ENCODE measurements around the gene MANSC4. TPM values are rescaled to one million over a fixed set of nuclear protein-coding genes. Genes with fewer than 3 reads are reported as not detected.
"Not testable (repeated sequence)": the region's sequence is repeated elsewhere in the genome, so short reads cannot be mapped to it uniquely, and the experiment has no call there.

The MANSC4 gene
- total RNA-seq, 1 donor from 2014 or later = not detected

DNA sequence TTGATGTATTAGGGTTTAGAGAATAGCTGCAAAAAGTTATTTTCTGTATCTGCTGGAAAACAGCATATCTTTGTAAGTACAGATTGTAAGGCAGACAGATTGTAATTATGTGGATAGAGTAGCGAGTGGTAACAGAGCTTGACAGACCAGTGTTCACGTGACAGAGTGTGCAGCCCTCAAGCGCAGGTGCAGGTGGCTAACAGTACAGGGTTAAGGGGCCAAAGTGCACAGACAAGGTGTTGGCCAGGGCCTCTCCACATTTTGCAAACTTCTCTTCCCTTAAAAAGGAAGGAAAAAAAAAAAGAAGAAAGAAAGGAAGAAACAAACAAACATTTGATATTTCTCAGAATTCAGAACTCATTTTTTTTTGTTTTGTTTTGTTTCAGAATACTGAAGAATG lies 25.2 kb downstream of the MANSC4 start:
- no peak for DNase-seq (ENCODE audit: low read depth, low spot score)

DNA sequence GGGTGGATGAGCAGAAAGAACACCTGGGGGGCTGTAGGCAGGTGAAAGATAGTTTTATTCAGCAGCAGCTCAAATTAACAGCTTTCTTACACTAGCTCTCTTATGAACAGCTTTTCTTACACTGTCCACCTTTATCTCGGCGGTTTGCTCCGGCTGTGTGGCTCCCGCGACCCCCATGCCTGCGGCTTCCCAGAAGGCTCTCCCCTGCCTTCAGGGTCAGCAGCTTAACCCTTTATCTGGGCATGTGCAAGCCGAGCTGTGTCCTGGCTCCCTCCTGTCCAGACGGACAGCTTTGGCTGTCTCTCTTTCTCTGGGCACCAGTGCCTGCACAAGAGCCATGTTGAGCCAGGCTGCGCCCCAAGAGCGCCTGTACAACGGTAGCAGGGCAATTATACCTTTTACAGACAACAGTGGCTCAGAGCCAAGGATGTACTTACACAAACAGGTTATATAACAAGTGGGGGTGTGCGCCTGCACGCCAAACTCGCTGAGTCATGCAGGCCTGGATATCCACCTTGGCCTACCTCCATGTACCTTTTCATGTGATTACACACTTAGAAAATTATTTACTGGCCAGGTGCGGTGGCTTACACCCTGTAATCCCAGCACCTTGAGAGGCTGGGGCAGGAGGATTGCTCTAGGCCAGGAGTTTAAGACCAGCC lies 28.5 kb downstream of the MANSC4 start:
- DNase-seq (ENCODE audit: low read depth, low spot score) = no peak

DNA sequence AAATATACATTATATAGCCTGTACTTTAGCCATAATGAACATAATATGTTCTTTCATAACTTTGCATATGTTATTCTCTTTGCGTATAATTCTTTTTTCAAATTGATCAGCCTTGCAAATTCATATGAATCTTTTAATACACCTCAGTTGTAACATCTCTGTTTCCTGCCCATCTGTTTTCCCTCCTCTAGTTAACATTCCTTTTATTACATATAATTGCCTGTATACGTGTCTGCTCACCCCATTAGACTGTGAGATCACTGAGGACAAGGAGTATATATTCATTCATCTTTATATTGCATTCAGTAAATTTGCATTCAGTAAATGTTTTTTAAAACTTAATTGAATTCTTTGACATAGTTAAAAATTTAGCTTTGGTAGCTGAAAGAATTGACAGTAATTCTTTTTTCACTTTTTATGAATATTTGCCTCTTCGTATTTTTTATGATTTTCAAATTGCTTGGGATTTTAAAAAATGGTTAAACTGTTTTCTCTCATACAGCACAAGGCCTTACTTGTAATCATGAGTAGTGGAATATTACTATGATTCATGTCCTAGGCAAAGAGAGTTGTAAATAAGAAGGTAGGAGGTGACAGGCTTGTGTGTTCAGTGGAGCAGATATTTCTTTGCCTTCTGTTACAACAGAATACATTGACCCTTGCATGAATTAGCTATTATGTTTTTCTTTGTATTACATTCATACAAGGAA lies 32.8 kb downstream of the MANSC4 start:
- no peak for DNase-seq (ENCODE audit: low read depth, low spot score)

DNA sequence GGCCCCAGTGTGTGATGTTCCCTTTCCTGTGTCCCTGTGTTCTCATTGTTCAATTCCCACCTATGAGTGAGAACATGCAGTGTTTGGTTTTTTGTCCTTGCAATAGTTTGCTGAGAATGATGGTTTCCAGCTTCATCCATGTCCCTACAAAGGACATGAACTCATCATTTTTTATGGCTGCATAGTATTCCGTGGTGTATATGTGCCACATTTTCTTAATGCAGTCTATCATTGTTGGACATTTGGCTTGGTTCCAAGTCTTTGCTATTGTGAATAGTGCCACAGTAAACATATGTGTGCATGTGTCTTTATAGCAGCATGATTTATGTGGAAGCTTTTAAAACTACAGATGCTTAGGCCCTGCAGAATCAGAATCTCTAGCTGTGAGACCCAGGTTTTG lies 34.3 kb downstream of the MANSC4 start:
- DNase-seq (ENCODE audit: low read depth, low spot score) = not testable (repeated sequence)

DNA sequence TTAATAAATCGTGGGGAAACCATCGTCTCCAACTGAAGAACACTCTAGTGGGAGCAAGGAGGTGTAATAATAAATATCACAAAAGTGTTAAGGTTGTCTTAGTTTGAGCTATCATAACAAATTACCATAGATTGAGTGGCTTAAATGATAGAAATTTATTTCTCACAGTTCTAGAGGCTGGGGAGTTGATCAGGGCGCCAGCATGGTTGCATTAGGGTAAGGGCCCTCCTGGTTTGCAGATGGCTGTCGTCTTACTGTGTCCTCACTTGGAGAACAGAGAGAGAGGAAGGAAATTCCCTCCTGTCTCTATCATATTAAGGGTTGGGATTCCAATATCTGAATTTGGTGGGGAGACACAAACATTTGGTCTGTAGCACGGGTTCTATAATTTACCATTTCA lies 36.4 kb downstream of the MANSC4 start:
- no peak for DNase-seq (ENCODE audit: low read depth, low spot score)

DNA sequence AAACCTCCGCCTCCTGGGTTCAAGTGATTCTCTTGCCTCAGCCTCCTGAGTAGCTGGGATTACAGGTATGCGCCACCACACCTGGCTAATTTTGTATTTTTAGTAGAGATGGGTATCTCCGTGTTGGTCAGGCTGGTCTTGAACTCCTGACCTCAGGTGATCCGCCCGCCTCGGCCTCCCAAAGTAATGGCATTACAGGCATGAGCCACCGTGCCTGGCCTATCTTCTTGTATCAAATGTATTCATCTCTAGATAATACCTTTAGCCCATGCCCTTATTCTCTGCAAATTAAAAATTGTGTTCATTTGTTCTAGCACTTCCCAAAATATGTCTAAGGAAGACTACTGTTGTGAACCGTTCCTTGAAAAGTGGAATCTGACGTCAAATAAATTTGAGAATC lies 45.7 kb downstream of the MANSC4 start:
- DNase-seq (ENCODE audit: low read depth, low spot score) = not testable (repeated sequence)

DNA sequence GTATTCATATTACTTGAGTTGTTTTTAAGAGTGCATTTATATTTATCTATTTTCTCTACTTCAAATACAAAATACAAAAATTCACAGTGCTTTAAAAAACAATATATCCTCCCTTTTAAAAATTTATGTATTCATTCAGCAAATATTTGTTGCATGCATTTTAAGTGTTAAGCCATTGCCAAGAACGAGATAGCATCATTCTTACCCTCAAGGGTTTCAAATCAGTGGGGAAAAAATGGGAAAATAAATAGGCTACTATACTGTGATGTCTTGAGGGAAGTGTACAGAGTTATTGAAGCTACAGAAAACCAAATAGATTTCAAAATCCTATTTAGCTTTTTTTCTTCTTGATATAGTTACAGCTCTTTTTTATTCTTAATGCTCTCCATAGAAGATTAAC lies 46.2 kb downstream of the MANSC4 start:
- no peak for DNase-seq (ENCODE audit: low read depth, low spot score)

DNA sequence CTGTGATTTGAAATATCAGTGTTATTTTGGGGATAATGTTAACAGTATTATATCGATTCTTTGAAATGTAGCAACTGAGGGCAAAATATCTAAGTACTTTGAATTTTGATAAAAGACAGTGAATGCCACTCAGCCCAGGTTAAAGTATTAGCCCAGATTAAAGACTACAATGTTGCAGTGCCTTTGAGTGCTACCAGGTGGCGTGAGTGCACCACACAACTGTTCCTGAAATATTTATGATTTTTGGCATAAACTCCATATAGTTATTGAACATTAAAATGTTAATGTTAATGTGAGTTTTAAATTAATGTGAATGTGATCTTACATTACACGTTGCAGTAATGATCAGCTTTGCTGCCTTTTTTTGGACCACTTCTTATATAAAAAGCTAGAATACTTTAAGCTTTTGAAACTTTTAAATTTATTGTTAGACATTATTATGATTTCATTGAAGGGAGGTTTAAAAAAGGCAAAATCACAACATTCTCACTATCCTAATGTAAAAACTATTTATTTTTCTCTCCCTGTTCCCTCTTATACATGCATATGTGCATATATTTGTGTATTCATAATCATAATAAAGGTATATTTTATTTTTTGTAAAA lies 46.9 kb downstream of the MANSC4 start:
- no peak for DNase-seq (ENCODE audit: low read depth, low spot score)

DNA sequence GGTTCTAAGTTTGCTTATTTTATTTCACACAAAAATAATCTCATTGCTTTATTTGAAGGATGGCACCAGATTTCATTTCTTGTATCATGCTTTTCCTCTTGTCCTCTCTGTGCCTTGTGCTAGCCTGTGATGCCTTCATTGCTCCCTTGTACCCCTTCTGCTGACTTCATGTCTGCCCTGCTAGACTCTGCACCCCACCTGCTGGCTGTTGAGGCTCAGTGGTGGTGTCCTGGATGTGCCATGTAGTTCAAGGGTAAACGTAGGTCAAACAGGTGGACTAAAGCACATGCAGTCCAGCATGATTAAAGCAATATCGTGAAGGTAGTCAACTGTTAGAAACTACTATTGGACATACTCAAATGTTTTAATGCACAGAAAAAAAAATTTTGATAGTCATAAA lies 47.8 kb downstream of the MANSC4 start:
- DNase-seq (ENCODE audit: low read depth, low spot score) = no peak

DNA sequence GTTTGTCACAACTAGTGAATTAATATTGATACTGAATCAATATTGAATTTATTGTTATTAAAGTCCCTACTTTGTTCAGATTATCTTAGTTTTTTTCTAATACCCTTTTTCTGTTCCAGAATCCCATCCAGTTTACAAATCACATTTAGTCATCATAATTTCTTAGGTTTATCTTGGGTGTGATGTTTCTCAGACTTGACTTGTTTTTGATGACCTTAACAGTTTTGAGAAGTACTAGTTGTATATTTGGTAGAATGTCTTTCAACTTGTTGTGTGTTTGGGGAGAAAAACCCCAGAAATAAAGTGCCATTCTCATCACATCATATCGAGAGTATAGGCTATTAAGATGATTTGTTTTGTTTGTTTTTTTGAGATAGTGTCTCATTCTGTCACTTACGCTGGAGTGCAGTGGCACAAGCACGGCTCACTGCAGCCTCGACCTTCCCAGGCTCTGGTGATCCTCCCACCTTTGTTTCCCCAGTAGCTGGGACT lies 49.9 kb downstream of the MANSC4 start:
- no peak for DNase-seq (ENCODE audit: low read depth, low spot score)

DNA sequence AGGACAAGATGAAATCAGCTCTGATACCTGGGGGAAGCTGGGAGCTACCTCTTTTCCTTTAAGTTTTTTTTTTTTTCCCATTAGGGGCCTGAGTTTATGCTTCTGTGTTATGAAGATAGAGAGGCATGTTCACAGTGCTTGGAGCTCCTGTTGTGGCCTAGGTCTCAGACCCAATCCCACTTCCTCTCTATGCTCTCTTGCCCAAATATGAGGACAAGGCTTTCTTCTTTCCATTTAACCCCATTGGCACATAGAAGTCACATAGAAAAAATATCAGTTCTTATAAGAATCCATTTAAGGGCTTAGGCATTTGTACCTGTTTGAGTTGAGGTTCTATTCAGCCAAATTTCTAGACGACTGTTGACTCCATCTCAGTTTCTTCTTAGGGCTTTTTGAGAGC lies 56.8 kb downstream of the MANSC4 start:
- no peak for DNase-seq (ENCODE audit: low read depth, low spot score)

Other genes starting within 250 kb of the MANSC4 start
- gene REP15, start 83.8 kb downstream of the MANSC4 start, total RNA-seq = 1.3 and 3.0 TPM in 2 replicates
- gene MRPS35, start 69.4 kb downstream of the MANSC4 start, total RNA-seq = 47.8 and 54.3 TPM in 2 replicates
- gene KLHL42, start within 50 bp of the MANSC4 start, total RNA-seq = 28.0 and 39.0 TPM in 2 replicates
- 3.0 and 3.4 TPM in 2 replicates for gene PTHLH, start 192.5 kb upstream of the MANSC4 start, total RNA-seq